Spleen (tissue), 7 donors: Measurements from ENCODE around the gene BCAS4.

Experiments
- CTCF ChIP-seq, 11 experiments: fragments of 200-600 bp in 7 of 11; fragments of 450-650 bp in 4 of 11; sonication (generic) in 4 of 11; IDR thresholded peaks in 8 of 11; conservative IDR thresholded peaks in 3 of 11; 1 replicate in 7 of 11; 2 replicates in 4 of 11; pipeline versions ENCODE4 v1.4.0 to v1.8.0; 2016 to 2021; ENCODE audit warnings: antibody characterized with exemption in 11 of 11, inconsistent platforms in 4 of 11, mild to moderate bottlenecking in 1 of 11
- POLR2A ChIP-seq, 3 donors: fragments of 450-650 bp; IDR thresholded peaks; one replicate each; pipeline ENCODE4 v1.5.1; 2017; ENCODE audit warnings: antibody characterized with exemption in 3 of 3, mild to moderate bottlenecking in 1 of 3
- POLR2AphosphoS5 ChIP-seq, 3 donors: sonication (generic); formaldehyde crosslinking; IDR thresholded peaks; one replicate each; pipeline ENCODE4 v1.5.1; 2017; ENCODE audit warnings: antibody characterized with exemption in 3 of 3
- donor health status: DM: no; HTN: no; CAD: no; lungs with moderate emphysema.
- donor health status: DM: no; HTN: no; CAD: no.
- donor health status: DM: no; HTN: no; CAD: no.

GRCh38 chr20:50893620-50894019 lies 98.8 kb downstream of the BCAS4 start:
- no peak for TF ChIP-seq CTCF (IDR thresholded peaks at IDR 0.05 in 8 of 11, conservative IDR thresholded peaks at IDR 0.05 in 3 of 11)
- TF ChIP-seq POLR2A (IDR thresholded peaks at IDR 0.05), result no peak
- peak in 1 of 3 donors; percentile 7 for TF ChIP-seq POLR2AphosphoS5 (IDR thresholded peaks at IDR 0.05)
